HFF-Myc (cell line): ENCODE data around the gene MPPED2.

Experiments used
- DNase-seq: peaks from one replicate; pipeline ENCODE4 v3.0.0-alpha.2; 2011; ENCODE audit warnings: low read depth; ENCODE audit errors: extremely low read depth
- H3K4me3 ChIP-seq: replicated peaks from 2 replicates; pipeline ENCODE4 v1.5.1; 2011; ENCODE audit warnings: low read depth, mild to moderate bottlenecking, control low read depth, low read length
- CTCF ChIP-seq: IDR thresholded peaks from 2 replicates; pipeline ENCODE4 v1.5.1; 2012; ENCODE audit warnings: mild to moderate bottlenecking, low read depth, low read length, control low read depth; ENCODE audit errors: missing control alignments

MPPED2 gene

GRCh38 chr11:30585892-30586250, 282 bp downstream of the MPPED2 start:
- no peak for TF ChIP-seq CTCF
- no peak overlapping the region for H3K4me3 ChIP-seq
- no peak for DNase-seq

DNA sequence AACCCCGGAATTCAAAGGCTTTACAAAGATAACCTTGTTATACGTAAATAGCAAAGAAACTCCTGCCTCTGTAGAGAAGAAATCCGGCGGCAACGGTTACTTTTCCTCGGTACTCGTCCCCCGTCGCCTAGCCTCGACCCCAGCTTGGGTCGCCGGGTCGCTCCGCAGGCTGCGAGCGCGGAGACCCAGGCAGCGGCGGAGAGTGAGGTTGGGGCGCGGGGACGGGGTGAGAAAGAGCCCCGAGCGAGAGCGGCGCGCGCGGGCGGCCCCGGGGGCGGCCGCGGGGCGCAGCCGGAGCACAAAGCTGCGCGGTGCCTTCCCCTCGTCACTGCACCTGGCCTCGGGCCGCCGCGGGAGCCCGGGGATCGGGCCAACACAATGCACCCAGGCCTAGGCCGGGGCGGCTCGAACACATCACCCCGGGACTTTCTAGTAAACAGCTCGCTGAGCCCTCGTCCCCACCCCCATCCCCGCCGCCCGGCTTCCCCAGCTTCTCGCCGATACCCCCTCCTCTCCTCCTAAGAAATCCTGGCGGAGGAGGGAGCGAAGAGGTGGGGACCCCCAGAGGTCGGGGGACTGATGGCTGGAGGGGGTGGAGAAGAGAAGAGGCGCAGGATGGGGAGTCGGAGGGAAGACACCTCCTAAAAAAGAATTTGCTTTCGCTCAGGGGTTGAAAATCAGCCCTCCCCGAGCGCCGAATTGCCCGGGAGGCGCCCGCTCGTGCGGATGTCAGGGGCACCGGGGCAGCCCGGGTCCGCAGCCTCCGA, 845 bp downstream of the MPPED2 start:
- TF ChIP-seq CTCF = no peak
- H3K4me3 ChIP-seq = no peak overlapping the region
- DNase-seq = no peak

- no peak for DNase-seq
- no peak overlapping the region for H3K4me3 ChIP-seq
- TF ChIP-seq CTCF = no peak
Measured at GRCh38 chr11:30583476-30584280, 2.5 kb downstream of the MPPED2 start.

- DNase-seq = no peak
- no peak for TF ChIP-seq CTCF
- no peak overlapping the region for H3K4me3 ChIP-seq
Measured at GRCh38 chr11:30582726-30583125, 3.4 kb downstream of the MPPED2 start.

- no peak for DNase-seq
- no peak overlapping the region for H3K4me3 ChIP-seq
- no peak for TF ChIP-seq CTCF
Measured at GRCh38 chr11:30581675-30582074, 4.5 kb downstream of the MPPED2 start.

GRCh38 chr11:30580573-30580972, 5.6 kb downstream of the MPPED2 start:
- no peak overlapping the region for H3K4me3 ChIP-seq
- TF ChIP-seq CTCF = no peak
- DNase-seq = no peak
